ENCODE data around the gene ADAMTS12. TPM values are rescaled to one million over a fixed set of nuclear protein-coding genes. Genes with fewer than 3 reads are reported as not detected.

The ADAMTS12 gene
- total RNA-seq, 1 experiment from 2014 or later, result not detected

- Mint-ChIP-seq H3K4me1 (ENCODE audit: insufficient read depth, unreplicated experiment) (no peaks in the 10 kb centered on the region), H3K27ac (ENCODE audit: low read depth, unreplicated experiment) (no peak overlapping the region), H3K9me3 (ENCODE audit: unreplicated experiment) (no peaks in the 10 kb centered on the region), H3K36me3 (ENCODE audit: insufficient read depth, unreplicated experiment) (no peaks in the 10 kb centered on the region), H3K4me3 (ENCODE audit: unreplicated experiment) (no peak overlapping the region), H3K27me3 (ENCODE audit: insufficient read depth, unreplicated experiment) (no peaks in the 10 kb centered on the region)
- no peak for TF ChIP-seq CTCF (IDR thresholded peaks at IDR 0.05; ENCODE audit: unreplicated experiment)
- no peak for DNase-seq (ENCODE audit: unreplicated experiment)
- intact Hi-C loops (cut with micrococcal nuclease), result no loop called here
- ChIA-PET POLR2A (no interaction called here), CTCF (interaction anchor here (1.7 kb wide), 1 partner anchor 9 kb away, joined by 3 read pairs; no protein-coding TSS in a partner anchor)
- BruUV-seq (replicated peaks), result no TSS peak
Measured at GRCh38 chr5:33833237-33833575, 58.6 kb downstream of the ADAMTS12 start.

- Mint-ChIP-seq H3K9me3 (ENCODE audit: unreplicated experiment) (no peaks in the 10 kb centered on the region), H3K4me1 (ENCODE audit: insufficient read depth, unreplicated experiment) (no peaks in the 10 kb centered on the region), H3K4me3 (ENCODE audit: unreplicated experiment) (no peak overlapping the region), H3K36me3 (ENCODE audit: insufficient read depth, unreplicated experiment) (no peaks in the 10 kb centered on the region), H3K27me3 (ENCODE audit: insufficient read depth, unreplicated experiment) (no peaks in the 10 kb centered on the region), H3K27ac (ENCODE audit: low read depth, unreplicated experiment) (no peak overlapping the region)
- intact Hi-C loops (cut with micrococcal nuclease), result no loop called here
- no TSS peak for BruUV-seq (replicated peaks)
- no peak for DNase-seq (ENCODE audit: unreplicated experiment)
- ChIA-PET POLR2A (interaction anchor here (0.6 kb wide), 1 partner anchor 1659 kb away, joined by 3 read pairs; the partner anchor contains the start of gene GOLPH3), CTCF (interaction anchor here (1.7 kb wide), 1 partner anchor 8 kb away, joined by 3 read pairs; no protein-coding TSS in a partner anchor)
- TF ChIP-seq CTCF (IDR thresholded peaks at IDR 0.05; ENCODE audit: unreplicated experiment), result no peak
Measured at GRCh38 chr5:33832404-33833236, 59.2 kb downstream of the ADAMTS12 start.

- DNase-seq (ENCODE audit: unreplicated experiment), result no peak
- TF ChIP-seq CTCF (IDR thresholded peaks at IDR 0.05; ENCODE audit: unreplicated experiment), result no peak
- no peak overlapping the region for H3K4me3 Mint-ChIP-seq (ENCODE audit: unreplicated experiment)
- intact Hi-C loops (cut with micrococcal nuclease), result no loop called here
- BruUV-seq (replicated peaks), result no TSS peak
- ChIA-PET CTCF (interaction anchor here (0.6 kb wide), 1 partner anchor 915 kb away, joined by 3 read pairs; no protein-coding TSS in a partner anchor), POLR2A (no interaction called here)
- H3K4me1 Mint-ChIP-seq (ENCODE audit: insufficient read depth, unreplicated experiment), result no peaks in the 10 kb centered on the region
- H3K36me3 Mint-ChIP-seq (ENCODE audit: insufficient read depth, unreplicated experiment), result no peaks in the 10 kb centered on the region
- no peak overlapping the region for H3K27ac Mint-ChIP-seq (ENCODE audit: low read depth, unreplicated experiment)
- H3K9me3 Mint-ChIP-seq (ENCODE audit: unreplicated experiment), result no peaks in the 10 kb centered on the region
- H3K27me3 Mint-ChIP-seq (ENCODE audit: insufficient read depth, unreplicated experiment), result no peaks in the 10 kb centered on the region
Measured at GRCh38 chr5:33831041-33831440, 60.7 kb downstream of the ADAMTS12 start.

GRCh38 chr5:33829430-33829829 lies 62.4 kb downstream of the ADAMTS12 start:
- intact Hi-C loops (cut with micrococcal nuclease), result no loop called here
- H3K4me3 Mint-ChIP-seq (ENCODE audit: unreplicated experiment), result no peak overlapping the region
- TF ChIP-seq CTCF (IDR thresholded peaks at IDR 0.05; ENCODE audit: unreplicated experiment), result no peak
- no peak overlapping the region for H3K27ac Mint-ChIP-seq (ENCODE audit: low read depth, unreplicated experiment)
- H3K4me1 Mint-ChIP-seq (ENCODE audit: insufficient read depth, unreplicated experiment), result no peaks in the 10 kb centered on the region
- BruUV-seq (replicated peaks), result no TSS peak
- H3K9me3 Mint-ChIP-seq (ENCODE audit: unreplicated experiment), result no peaks in the 10 kb centered on the region
- H3K27me3 Mint-ChIP-seq (ENCODE audit: insufficient read depth, unreplicated experiment), result peaks cover 12% of the 10 kb centered on the region
- CTCF ChIA-PET, result interaction anchor here (1.0 kb wide), 1 partner anchor 12 kb away, joined by 4 read pairs; no protein-coding TSS in a partner anchor
- POLR2A ChIA-PET, result no interaction called here
- no peaks in the 10 kb centered on the region for H3K36me3 Mint-ChIP-seq (ENCODE audit: insufficient read depth, unreplicated experiment)
- no peak for DNase-seq (ENCODE audit: unreplicated experiment)
